Stimulated activated naive CD8-positive, alpha-beta T cell treated with anti-CD3 and anti-CD28 coated beads, Interleukin-15, amount 100 ng/mL, for 72 hours (primary cell): ENCODE measurements around the gene SLC1A4.

Experiments used
- ATAC-seq: fragments of 150-1000 bp; cut with Tn5 transposase; 2 replicates; pipeline ENCODE4 v1.10.0; 2021; ENCODE audit warnings: mild to moderate bottlenecking, moderate library complexity
- DNase-seq, 2 donors: peaks; one replicate each; pipeline ENCODE4 v3.0.0; 2021 to 2022
- H3K27ac Mint-ChIP-seq, 2 donors: one replicate each; pipeline ENCODE4 v1.8.0; 2022; ENCODE audit warnings: mild to moderate bottlenecking in 2 of 2, mixed read lengths in 2 of 2, moderate library complexity in 2 of 2
- H3K27me3 Mint-ChIP-seq: one replicate; pipeline ENCODE4 v1.8.0; 2022; ENCODE audit warnings: mixed read lengths
- H3K4me1 Mint-ChIP-seq: one replicate; pipeline ENCODE4 v1.8.0; 2022; ENCODE audit warnings: mild to moderate bottlenecking, mixed read lengths
- H3K4me3 Mint-ChIP-seq, 2 donors: one replicate each; pipeline ENCODE4 v1.8.0; 2022; ENCODE audit warnings: mild to moderate bottlenecking in 2 of 2, mixed read lengths in 2 of 2, moderate library complexity in 1 of 2
- H3K9me3 Mint-ChIP-seq, 2 donors: one replicate each; pipeline ENCODE4 v1.8.0; 2022; ENCODE audit warnings: mixed read lengths in 2 of 2

The SLC1A4 gene

GRCh38 chr2:64979744-64980143 lies 9.5 kb upstream of the SLC1A4 start:
- Mint-ChIP-seq H3K27me3 (peaks cover 9% of the 10 kb centered on the region), H3K4me1 (peaks cover 37% of the 10 kb centered on the region), H3K9me3 (no peaks in the 10 kb centered on the region)

GRCh38 chr2:64980183-64980582 lies 9.0 kb upstream of the SLC1A4 start:
- ATAC-seq, result no peak

More at GRCh38 chr2:64979744-64980143, 9.5 kb upstream of the SLC1A4 start:
- Mint-ChIP-seq H3K27ac (no peak overlapping the region), H3K4me3 (no peak overlapping the region)
- DNase-seq (no peak), ATAC-seq (no peak)

GRCh38 chr2:64982311-64982857 lies 6.8 kb upstream of the SLC1A4 start:
- Mint-ChIP-seq H3K9me3 (no peaks in the 10 kb centered on the region), H3K27me3 (peaks cover 24% of the 10 kb centered on the region), H3K4me1 (peaks cover 51% of the 10 kb centered on the region), H3K27ac (peak overlapping the region; percentile 21 to 57), H3K4me3 (peak overlapping the region; percentile 30 to 59)
- DNase-seq (no peak), ATAC-seq (peak; percentile 86)

More at GRCh38 chr2:64980183-64980582, 9.0 kb upstream of the SLC1A4 start:
- H3K9me3 Mint-ChIP-seq, result no peaks in the 10 kb centered on the region
- peaks cover 10% of the 10 kb centered on the region for H3K27me3 Mint-ChIP-seq
- no peak for DNase-seq
- H3K4me3 Mint-ChIP-seq, result no peak overlapping the region
- peak overlapping the region in 1 of 2 donors; percentile 13 for H3K27ac Mint-ChIP-seq
- peaks cover 37% of the 10 kb centered on the region for H3K4me1 Mint-ChIP-seq

GRCh38 chr2:64982932-64983331 lies 6.3 kb upstream of the SLC1A4 start:
- ATAC-seq, result no peak
- Mint-ChIP-seq H3K27me3 (peaks cover 24% of the 10 kb centered on the region), H3K27ac (no peak overlapping the region), H3K4me1 (peaks cover 56% of the 10 kb centered on the region), H3K9me3 (no peaks in the 10 kb centered on the region), H3K4me3 (no peak overlapping the region)
- no peak for DNase-seq

GRCh38 chr2:64985447-64985846 lies 3.8 kb upstream of the SLC1A4 start:
- peaks cover 58% of the 10 kb centered on the region for H3K4me1 Mint-ChIP-seq
- H3K4me3 Mint-ChIP-seq, result no peak overlapping the region
- no peaks in the 10 kb centered on the region for H3K9me3 Mint-ChIP-seq
- ATAC-seq, result no peak
- peaks cover 24% of the 10 kb centered on the region for H3K27me3 Mint-ChIP-seq
- DNase-seq, result no peak
- no peak overlapping the region for H3K27ac Mint-ChIP-seq

GRCh38 chr2:64987001-64987955 lies 1.9 kb upstream of the SLC1A4 start:
- peaks cover 40% of the 10 kb centered on the region for H3K27me3 Mint-ChIP-seq
- peaks cover 63% of the 10 kb centered on the region for H3K4me1 Mint-ChIP-seq
- peak overlapping the region in 1 of 2 donors; percentile 77 for H3K27ac Mint-ChIP-seq
- H3K9me3 Mint-ChIP-seq, result no peaks in the 10 kb centered on the region
- DNase-seq (no peak), ATAC-seq (no peak)
- peak overlapping the region; percentile 82 to 90 for H3K4me3 Mint-ChIP-seq

GRCh38 chr2:64987956-64988419 lies 1.2 kb upstream of the SLC1A4 start:
- H3K9me3 Mint-ChIP-seq, result no peaks in the 10 kb centered on the region
- peak overlapping the region; percentile 69 to 75 for H3K27ac Mint-ChIP-seq
- ATAC-seq (no peak), DNase-seq (no peak)
- peaks cover 64% of the 10 kb centered on the region for H3K4me1 Mint-ChIP-seq
- peaks cover 44% of the 10 kb centered on the region for H3K27me3 Mint-ChIP-seq
- H3K4me3 Mint-ChIP-seq, result peak overlapping the region; percentile 82 to 90

GRCh38 chr2:64988420-64989125 lies 626 bp upstream of the SLC1A4 start:
- Mint-ChIP-seq H3K9me3 (no peaks in the 10 kb centered on the region), H3K4me3 (peak overlapping the region; percentile 79 to 90), H3K27me3 (peaks cover 44% of the 10 kb centered on the region), H3K27ac (peak overlapping the region; percentile 38 to 69), H3K4me1 (peaks cover 65% of the 10 kb centered on the region)
- DNase-seq, result peak; percentile 70 to 79
- ATAC-seq, result peak; percentile 68

- Mint-ChIP-seq H3K9me3 (no peaks in the 10 kb centered on the region), H3K27ac (peak overlapping the region; percentile 86 to 91), H3K4me3 (peak overlapping the region; percentile 90 to 91), H3K4me1 (peaks cover 59% of the 10 kb centered on the region), H3K27me3 (peaks cover 34% of the 10 kb centered on the region)
- ATAC-seq, result no peak
- DNase-seq, result peak in 1 of 2 donors; percentile 5
These were observed 899 bp downstream of the SLC1A4 start for GRCh38 chr2:64989982-64990614.

GRCh38 chr2:64990876-64991275 lies 1.7 kb downstream of the SLC1A4 start:
- Mint-ChIP-seq H3K4me1 (peaks cover 59% of the 10 kb centered on the region), H3K4me3 (peak overlapping the region; percentile 90 to 91), H3K27ac (no peak overlapping the region)

GRCh38 chr2:64992218-64992617 lies 3.0 kb downstream of the SLC1A4 start:
- Mint-ChIP-seq H3K27ac (no peak overlapping the region), H3K9me3 (no peaks in the 10 kb centered on the region)

More at GRCh38 chr2:64990876-64991275, 1.7 kb downstream of the SLC1A4 start:
- ATAC-seq (no peak), DNase-seq (no peak)
- Mint-ChIP-seq H3K27me3 (peaks cover 34% of the 10 kb centered on the region), H3K9me3 (no peaks in the 10 kb centered on the region)

GRCh38 chr2:64992990-64993389 lies 3.8 kb downstream of the SLC1A4 start:
- H3K4me3 Mint-ChIP-seq, result peak overlapping the region in 1 of 2 donors; percentile 5
- H3K9me3 Mint-ChIP-seq, result no peaks in the 10 kb centered on the region
- peaks cover 21% of the 10 kb centered on the region for H3K27me3 Mint-ChIP-seq
- ATAC-seq, result no peak
- DNase-seq, result no peak
- H3K27ac Mint-ChIP-seq, result peak overlapping the region in 1 of 2 donors; percentile 9
- peaks cover 39% of the 10 kb centered on the region for H3K4me1 Mint-ChIP-seq

More at GRCh38 chr2:64992218-64992617, 3.0 kb downstream of the SLC1A4 start:
- DNase-seq (no peak), ATAC-seq (no peak)
- peaks cover 47% of the 10 kb centered on the region for H3K4me1 Mint-ChIP-seq
- H3K4me3 Mint-ChIP-seq, result peak overlapping the region; percentile 40 to 90
- peaks cover 22% of the 10 kb centered on the region for H3K27me3 Mint-ChIP-seq

GRCh38 chr2:64995041-64995440 lies 5.8 kb downstream of the SLC1A4 start:
- ATAC-seq (no peak), DNase-seq (no peak)
- Mint-ChIP-seq H3K4me1 (peaks cover 41% of the 10 kb centered on the region), H3K4me3 (no peak overlapping the region), H3K27me3 (peaks cover 21% of the 10 kb centered on the region), H3K9me3 (no peaks in the 10 kb centered on the region), H3K27ac (no peak overlapping the region)

GRCh38 chr2:64996871-64997307 lies 7.7 kb downstream of the SLC1A4 start:
- Mint-ChIP-seq H3K27ac (no peak overlapping the region), H3K27me3 (peaks cover 9% of the 10 kb centered on the region), H3K9me3 (no peaks in the 10 kb centered on the region), H3K4me1 (peaks cover 24% of the 10 kb centered on the region), H3K4me3 (no peak overlapping the region)
- ATAC-seq (no peak), DNase-seq (no peak)

GRCh38 chr2:64998658-64999061 lies 9.5 kb downstream of the SLC1A4 start:
- Mint-ChIP-seq H3K9me3 (no peaks in the 10 kb centered on the region), H3K27ac (no peak overlapping the region), H3K4me1 (peaks cover 7% of the 10 kb centered on the region), H3K4me3 (no peak overlapping the region), H3K27me3 (no peaks in the 10 kb centered on the region)
- DNase-seq, result no peak
- ATAC-seq, result no peak
